LNCAP (cell line): ENCODE measurements around the gene MS4A7.

Experiments
- CTCF ChIP-seq: fragments of 450-650 bp; IDR thresholded peaks from 2 replicates; pipeline ENCODE4 v1.5.1; 2017; ENCODE audit warnings: mild to moderate bottlenecking

MS4A7 gene, protein sequence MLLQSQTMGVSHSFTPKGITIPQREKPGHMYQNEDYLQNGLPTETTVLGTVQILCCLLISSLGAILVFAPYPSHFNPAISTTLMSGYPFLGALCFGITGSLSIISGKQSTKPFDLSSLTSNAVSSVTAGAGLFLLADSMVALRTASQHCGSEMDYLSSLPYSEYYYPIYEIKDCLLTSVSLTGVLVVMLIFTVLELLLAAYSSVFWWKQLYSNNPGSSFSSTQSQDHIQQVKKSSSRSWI

DNA sequence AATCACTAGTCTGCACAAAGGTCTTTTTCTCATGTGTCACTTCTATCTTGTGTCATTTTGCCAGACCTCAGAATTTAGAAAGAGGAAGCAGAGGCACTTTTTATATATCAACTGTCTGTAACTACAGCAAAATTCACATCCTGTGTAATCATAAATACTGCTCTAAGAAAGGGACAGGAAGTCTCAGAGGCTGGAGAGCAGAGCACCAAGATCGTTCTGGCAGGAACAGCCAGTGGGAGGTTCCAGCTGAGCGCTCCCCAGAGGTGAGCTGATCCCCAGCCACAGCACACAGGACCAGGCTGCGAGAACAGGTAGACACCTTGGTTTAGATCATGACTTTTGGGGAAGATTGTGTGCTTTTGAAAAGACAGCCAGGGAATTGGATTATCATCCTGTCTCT lies at the start of gene MS4A7:
Gene MS4A7, plus strand, starts transcription at position 179 of the 400 bp plus-strand sequence. CDS start 4,610 bp downstream, outside the sequence.
- TF ChIP-seq CTCF, result no peak

DNA sequence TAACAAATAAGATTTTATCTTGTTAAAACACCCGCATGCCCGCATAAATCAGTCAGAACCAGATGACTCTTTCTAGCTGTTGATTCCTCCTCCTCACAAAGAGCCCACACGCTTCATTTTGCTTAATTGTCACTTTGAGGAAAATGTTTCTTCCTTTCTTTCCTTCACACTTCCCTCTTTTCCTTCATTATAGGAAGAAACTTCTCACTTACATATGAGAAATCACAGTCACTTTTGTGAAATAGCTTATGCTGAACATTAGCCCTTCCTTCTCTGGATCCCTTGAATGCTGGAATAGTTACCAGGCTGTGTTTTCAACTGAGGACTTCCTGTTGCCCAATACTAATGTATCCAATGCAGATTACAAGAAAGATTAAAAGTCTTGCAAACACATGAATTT lies 45.5 kb upstream of the MS4A7 start:
- no peak for TF ChIP-seq CTCF

- peak; percentile 78 for TF ChIP-seq CTCF
These were observed 44.2 kb upstream of the MS4A7 start for GRCh38 chr11:60334005-60334620.

DNA sequence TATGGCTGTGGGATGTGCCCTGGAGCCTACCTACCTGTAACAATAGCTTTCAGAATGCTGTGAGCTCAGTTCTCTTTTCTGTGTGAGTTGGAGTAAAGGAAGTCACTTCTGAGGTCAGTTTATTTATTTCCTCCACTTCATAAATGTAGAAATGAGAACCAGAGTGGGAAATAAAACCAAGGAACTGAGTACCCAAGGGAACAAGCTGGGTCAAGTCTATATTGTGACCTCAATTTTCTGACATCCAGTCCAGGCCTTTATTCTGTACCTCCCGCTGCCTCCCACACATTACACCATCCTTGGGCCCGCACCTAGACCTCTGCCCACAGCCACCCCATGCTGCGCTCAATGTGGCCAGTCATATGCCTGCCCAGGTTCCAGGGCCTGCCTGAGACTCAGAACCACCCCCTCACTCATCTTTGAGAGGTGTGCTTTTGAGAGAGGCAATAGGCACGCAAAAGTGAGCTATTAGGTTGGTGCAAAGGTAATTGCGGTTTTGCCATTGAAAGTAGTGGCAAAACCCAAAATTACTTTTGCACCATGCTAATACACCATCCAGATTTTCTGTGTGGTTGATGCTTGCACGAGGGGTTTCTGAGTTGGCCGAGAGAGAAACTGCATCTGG lies 41.5 kb upstream of the MS4A7 start:
- no peak for TF ChIP-seq CTCF

DNA sequence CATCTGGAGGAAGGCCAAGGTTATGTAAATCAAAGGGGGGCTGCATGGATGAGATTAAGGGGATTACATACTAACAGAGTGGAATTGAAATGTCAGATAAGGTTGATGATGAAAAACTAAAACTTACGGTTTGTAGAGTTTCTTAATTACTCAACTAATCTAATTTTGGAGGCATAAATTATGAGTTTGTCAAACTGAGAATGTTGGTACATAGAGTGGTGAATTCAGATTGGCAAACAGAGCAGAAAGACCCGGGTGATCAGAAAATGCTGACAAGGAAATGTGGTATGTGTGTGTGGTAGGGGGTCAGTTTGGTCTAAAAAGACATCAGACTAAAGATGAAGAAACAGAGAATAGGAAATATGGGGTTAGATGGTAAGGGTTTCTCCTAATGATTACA lies 40.3 kb upstream of the MS4A7 start:
- TF ChIP-seq CTCF, result no peak

GRCh38 chr11:60339356-60339755 lies 39.0 kb upstream of the MS4A7 start:
- TF ChIP-seq CTCF, result no peak

- TF ChIP-seq CTCF, result peak; percentile 82
These were observed 35.1 kb upstream of the MS4A7 start for GRCh38 chr11:60343094-60343704.
